Measurements from ENCODE around the gene OBSL1.

Gene OBSL1

GRCh38 chr2:219530048-219530963 is 41.0 kb downstream of the OBSL1 start:
- peak; percentile 82 to 84 for DNase-seq

- DNase-seq, result no peak
Observed at GRCh38 chr2:219527472-219527871, 43.9 kb downstream of the OBSL1 start.

GRCh38 chr2:219527076-219527394 is 44.3 kb downstream of the OBSL1 start:
- no peak for DNase-seq

GRCh38 chr2:219526320-219527075 is 44.8 kb downstream of the OBSL1 start:
- no peak for DNase-seq

GRCh38 chr2:219525533-219526232 is 45.7 kb downstream of the OBSL1 start:
- no peak for DNase-seq

GRCh38 chr2:219524817-219525216 is 46.5 kb downstream of the OBSL1 start:
- DNase-seq, result no peak

GRCh38 chr2:219523031-219523671 is 48.2 kb downstream of the OBSL1 start:
- DNase-seq, result no peak

- DNase-seq, result no peak
Observed at GRCh38 chr2:219522111-219523030, 49.0 kb downstream of the OBSL1 start.

- no peak for DNase-seq
Observed at GRCh38 chr2:219521066-219521880, 50.1 kb downstream of the OBSL1 start.

GRCh38 chr2:219520079-219520478 is 51.3 kb downstream of the OBSL1 start:
- no peak for DNase-seq

- DNase-seq, result no peak
Observed at GRCh38 chr2:219519526-219519916, 51.8 kb downstream of the OBSL1 start.

- no peak for DNase-seq
Observed at GRCh38 chr2:219517954-219518778, 53.2 kb downstream of the OBSL1 start.

- no peak for DNase-seq
Observed at GRCh38 chr2:219516888-219517287, 54.5 kb downstream of the OBSL1 start.

- no peak for DNase-seq
Observed at GRCh38 chr2:219515874-219516629, 55.3 kb downstream of the OBSL1 start.

- no peak for DNase-seq
Observed at GRCh38 chr2:219514836-219515235, 56.5 kb downstream of the OBSL1 start.

GRCh38 chr2:219514196-219514761 is 57.1 kb downstream of the OBSL1 start, which contains the start of gene ASIC4:
Gene ASIC4, plus strand, starts transcription at chr2:219514482. Its CDS starts 243 bp downstream, at chr2:219514725.
- DNase-seq, result no peak

- DNase-seq, result no peak
Observed at GRCh38 chr2:219513787-219514186, 57.6 kb downstream of the OBSL1 start.

- no peak for DNase-seq
Observed at GRCh38 chr2:219512524-219513216, 58.7 kb downstream of the OBSL1 start.
